ENCODE data around the gene EPHA8.

GRCh38 chr1:22524481-22524880 is 38.8 kb upstream of the EPHA8 start:
- TF ChIP-seq CTCF (IDR thresholded peaks at IDR 0.05) = no peak
- TF ChIP-seq EZH2 (IDR thresholded peaks at IDR 0.05; ENCODE audit: borderline replicate concordance, insufficient read depth, low read depth, low read length, poor library complexity, severe bottlenecking) = no peak
